Gastroesophageal sphincter (tissue), 4 donors: ENCODE results near the gene SEMA7A. TPM values are rescaled to one million over a fixed set of nuclear protein-coding genes. Genes with fewer than 3 reads are reported as not detected.

Experiments
- ATAC-seq: fragments of 150-250 bp; one replicate; pipeline ENCODE4 v1.9.1; 2016; ENCODE audit warnings: mild to moderate bottlenecking, moderate library complexity
- H3K27ac ChIP-seq, 4 donors: fragments of 200-600 bp; sonication (generic) in 3 of 4; 1 replicate in 3 of 4; 2 replicates in 1 of 4; pipeline ENCODE4 v1.5.1; 2016 to 2019
- H3K27me3 ChIP-seq: fragments of 200-600 bp; sonication (generic); one replicate; pipeline ENCODE4 v1.5.1; 2019
- H3K36me3 ChIP-seq, 2 donors: fragments of 200-600 bp; sonication (generic); one replicate each; pipeline ENCODE4 v1.5.1; 2019; ENCODE audit warnings: control low read depth in 1 of 2
- H3K4me1 ChIP-seq, 3 donors: fragments of 200-600 bp; sonication (generic); 1 replicate in 2 of 3; 2 replicates in 1 of 3; pipeline ENCODE4 v1.5.1; 2016 to 2019; ENCODE audit warnings: control low read depth in 2 of 3
- H3K4me3 ChIP-seq, 2 donors: fragments of 200-600 bp; sonication (generic); one replicate each; pipeline ENCODE4 v1.5.1; 2019; ENCODE audit warnings: mild to moderate bottlenecking in 1 of 2, moderate library complexity in 1 of 2
- H3K9me3 ChIP-seq, 3 donors: fragments of 200-600 bp; sonication (generic); one replicate each; pipeline ENCODE4 v1.5.1; 2017 to 2019; ENCODE audit warnings: control low read depth in 2 of 3
- CTCF ChIP-seq, 4 experiments: fragments of 200-600 bp in 2 of 4; fragments of 450-650 bp in 2 of 4; sonication (generic) in 1 of 4; IDR thresholded peaks; one replicate each; pipeline ENCODE4 v1.5.1; 2017 to 2019; ENCODE audit warnings: antibody characterized with exemption in 4 of 4, mild to moderate bottlenecking in 2 of 4, moderate library complexity in 2 of 4
- EP300 ChIP-seq: sonication (generic); formaldehyde crosslinking; IDR thresholded peaks from one replicate; pipeline ENCODE4 v1.6.1; 2017; ENCODE audit warnings: antibody characterized with exemption, mild to moderate bottlenecking
- POLR2A ChIP-seq, 2 donors: fragments of 450-650 bp; IDR thresholded peaks; one replicate each; pipeline ENCODE4 v1.6.1; 2017; ENCODE audit warnings: antibody characterized with exemption in 2 of 2, mild to moderate bottlenecking in 2 of 2, moderate library complexity in 1 of 2
- POLR2AphosphoS5 ChIP-seq: sonication (generic); formaldehyde crosslinking; IDR thresholded peaks from one replicate; pipeline ENCODE4 v1.6.1; 2017; ENCODE audit warnings: antibody characterized with exemption
- WGBS, 2 donors: methylation state at CpG; one replicate each; pipeline ENCODE4 v1.1.5; 2018; ENCODE audit warnings: low coverage in 1 of 2; 5-methylcytosine and 5-hydroxymethylcytosine counted together
- total RNA-seq, 4 donors: library from RNA; depleted of rRNA; stranded (reverse); fragments of >200 nt; gene quantifications; one replicate each; pipeline ENCODE4 v1.1.0, GENCODE V29; 2016

Gene SEMA7A
- total RNA-seq, 4 donors from 2014 or later: 0.93 to 2.7 (median 1.8) TPM

GRCh38 chr15:74428970-74429780, 4.6 kb downstream of the SEMA7A start:
- Histone ChIP-seq H3K27me3 (peaks cover 62% of the 10 kb centered on the region), H3K27ac (peak overlapping the region in 2 of 4 donors; percentile 11 to 40), H3K4me3 (no peak overlapping the region), H3K36me3 (no peaks in the 10 kb centered on the region), H3K9me3 (no peaks in the 10 kb centered on the region), H3K4me1 (peaks cover 0 to 29% (median 11%) of the 10 kb centered on the region in 3 donors)
- TF ChIP-seq CTCF (IDR thresholded peaks at IDR 0.05) (no peak), EP300 (no peak), POLR2AphosphoS5 (no peak), POLR2A (IDR thresholded peaks at IDR 0.05) (no peak)
- WGBS, 2 donors: 88 to 94% methylated on average over 3 to 4 of the region's 14 CpGs
- ATAC-seq: no peak

- Histone ChIP-seq H3K27me3 (peaks cover 61% of the 10 kb centered on the region), H3K27ac (peak overlapping the region in 1 of 4 donors; percentile 40), H3K4me3 (no peak overlapping the region), H3K36me3 (no peaks in the 10 kb centered on the region), H3K9me3 (no peaks in the 10 kb centered on the region), H3K4me1 (peaks cover 0 to 22% (median 9%) of the 10 kb centered on the region in 3 donors)
- WGBS, 2 donors: 58% methylated on average over 2 of the region's 5 CpGs; no CpG with 5 or more reads in 1 of the 2 donors
- ATAC-seq: no peak
- TF ChIP-seq POLR2A (IDR thresholded peaks at IDR 0.05) (no peak), POLR2AphosphoS5 (no peak), EP300 (no peak), CTCF (IDR thresholded peaks at IDR 0.05) (no peak)
Measured at GRCh38 chr15:74428442-74428787, 5.3 kb downstream of the SEMA7A start.

- no peaks in the 10 kb centered on the region for H3K36me3 ChIP-seq
- ATAC-seq: no peak
- H3K27me3 ChIP-seq: peaks cover 55% of the 10 kb centered on the region
- no peak overlapping the region for H3K27ac ChIP-seq
- no peaks in the 10 kb centered on the region for H3K9me3 ChIP-seq
- H3K4me1 ChIP-seq: peaks cover 0 to 16% (median 3%) of the 10 kb centered on the region in 3 donors
- H3K4me3 ChIP-seq: no peak overlapping the region
- 88% methylated on average over 3 of the region's 9 CpGs; no CpG with 5 or more reads in 1 of the 2 donors for WGBS, 2 donors
- TF ChIP-seq POLR2A (IDR thresholded peaks at IDR 0.05): no peak
- no peak for TF ChIP-seq CTCF (IDR thresholded peaks at IDR 0.05)
- no peak for TF ChIP-seq POLR2AphosphoS5
- no peak for TF ChIP-seq EP300
Measured at GRCh38 chr15:74427607-74428441, 5.9 kb downstream of the SEMA7A start.

GRCh38 chr15:74426404-74427281, 7.1 kb downstream of the SEMA7A start:
- WGBS, 2 donors: 90% methylated on average over 3 of the region's 10 CpGs; no CpG with 5 or more reads in 1 of the 2 donors
- Histone ChIP-seq H3K4me3 (no peak overlapping the region), H3K27me3 (peaks cover 44% of the 10 kb centered on the region), H3K27ac (no peak overlapping the region), H3K9me3 (no peaks in the 10 kb centered on the region), H3K4me1 (peaks cover 0 to 17% (median 0%) of the 10 kb centered on the region in 3 donors), H3K36me3 (no peaks in the 10 kb centered on the region)
- ATAC-seq: no peak
- TF ChIP-seq POLR2AphosphoS5: no peak
- no peak for TF ChIP-seq CTCF (IDR thresholded peaks at IDR 0.05)
- no peak for TF ChIP-seq POLR2A (IDR thresholded peaks at IDR 0.05)
- TF ChIP-seq EP300: no peak
